ENCODE measurements around the gene EPS8L3. TPM values are rescaled to one million over a fixed set of nuclear protein-coding genes. Genes with fewer than 3 reads are reported as not detected.

EPS8L3 gene
- total and polyA plus RNA-seq, 7 donors, result 1.1 to 212 (median 81.7) TPM; not detected in 2

DNA sequence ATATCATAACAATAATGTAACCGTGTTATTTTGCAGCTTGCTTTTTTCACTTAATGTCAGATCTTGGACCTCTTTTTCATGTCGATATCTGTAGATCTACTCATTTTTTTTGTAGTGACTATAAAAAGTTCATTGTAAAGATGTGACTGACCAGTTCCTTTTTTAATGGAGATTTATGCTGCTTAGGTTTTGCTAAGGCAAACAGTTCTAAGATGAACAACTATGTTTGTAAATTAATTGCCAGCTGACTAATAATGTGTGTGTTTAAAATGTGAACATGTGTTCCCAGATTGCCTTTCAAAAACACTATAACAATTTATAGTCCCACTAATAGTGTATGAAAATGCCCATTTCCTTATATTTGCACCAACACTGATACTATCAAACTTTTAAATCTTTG is 18.1 kb upstream of the EPS8L3 start:
- no peaks in the 10 kb centered on the region for H3K36me3 ChIP-seq
- intact Hi-C loops (cut with DNase I), result no loop called here
- TF ChIP-seq, protein P1, sequence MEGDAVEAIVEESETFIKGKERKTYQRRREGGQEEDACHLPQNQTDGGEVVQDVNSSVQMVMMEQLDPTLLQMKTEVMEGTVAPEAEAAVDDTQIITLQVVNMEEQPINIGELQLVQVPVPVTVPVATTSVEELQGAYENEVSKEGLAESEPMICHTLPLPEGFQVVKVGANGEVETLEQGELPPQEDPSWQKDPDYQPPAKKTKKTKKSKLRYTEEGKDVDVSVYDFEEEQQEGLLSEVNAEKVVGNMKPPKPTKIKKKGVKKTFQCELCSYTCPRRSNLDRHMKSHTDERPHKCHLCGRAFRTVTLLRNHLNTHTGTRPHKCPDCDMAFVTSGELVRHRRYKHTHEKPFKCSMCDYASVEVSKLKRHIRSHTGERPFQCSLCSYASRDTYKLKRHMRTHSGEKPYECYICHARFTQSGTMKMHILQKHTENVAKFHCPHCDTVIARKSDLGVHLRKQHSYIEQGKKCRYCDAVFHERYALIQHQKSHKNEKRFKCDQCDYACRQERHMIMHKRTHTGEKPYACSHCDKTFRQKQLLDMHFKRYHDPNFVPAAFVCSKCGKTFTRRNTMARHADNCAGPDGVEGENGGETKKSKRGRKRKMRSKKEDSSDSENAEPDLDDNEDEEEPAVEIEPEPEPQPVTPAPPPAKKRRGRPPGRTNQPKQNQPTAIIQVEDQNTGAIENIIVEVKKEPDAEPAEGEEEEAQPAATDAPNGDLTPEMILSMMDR (IDR thresholded peaks at IDR 0.05), result no peak
- TF ChIP-seq EP300 (IDR thresholded peaks at IDR 0.05), result no peak
- no peak for TF ChIP-seq POLR2AphosphoS5 (IDR thresholded peaks at IDR 0.05)
- TF ChIP-seq POLR2A (IDR thresholded peaks at IDR 0.05), result no peak
- peaks cover 0 to 21% (median 10%) of the 10 kb centered on the region in 4 donors for H3K4me1 ChIP-seq
- no peak overlapping the region for H3K27ac ChIP-seq
- no peaks in the 10 kb centered on the region for H3K27me3 ChIP-seq
- H3K9me3 ChIP-seq, result no peaks in the 10 kb centered on the region
- DNase-seq, result no peak
- WGBS, 2 donors, result 71 to 87% methylated on average over 2 of the region's 2 CpGs
- H3K4me3 ChIP-seq, result no peak overlapping the region

DNA sequence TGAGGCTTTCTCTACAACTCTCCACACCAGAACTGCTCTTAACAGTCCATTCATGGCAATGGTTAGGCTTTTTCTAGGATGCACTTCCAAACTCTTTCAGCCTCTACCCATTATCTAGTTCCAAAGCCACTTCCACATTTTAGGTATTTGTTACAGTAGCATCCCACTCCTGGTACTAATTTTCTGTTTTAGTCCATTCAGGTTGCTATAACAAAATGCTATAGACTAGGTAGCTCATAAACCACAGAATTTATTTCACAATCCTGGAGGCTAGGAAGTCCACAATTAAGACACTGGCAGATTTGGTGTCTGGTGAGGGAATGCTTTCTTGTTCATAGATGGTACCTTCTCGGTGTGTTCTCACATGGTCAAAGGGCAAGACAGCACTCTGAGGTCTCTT is 17.3 kb upstream of the EPS8L3 start:
- H3K27ac ChIP-seq, result no peak overlapping the region
- H3K4me3 ChIP-seq, result no peak overlapping the region
- 93 to 100% methylated on average over 1 of the region's 1 CpG for WGBS, 2 donors
- no peaks in the 10 kb centered on the region for H3K27me3 ChIP-seq
- no peaks in the 10 kb centered on the region for H3K9me3 ChIP-seq
- intact Hi-C loops (cut with DNase I), result no loop called here
- no peak for TF ChIP-seq POLR2A (IDR thresholded peaks at IDR 0.05)
- no peak for TF ChIP-seq EP300 (IDR thresholded peaks at IDR 0.05)
- TF ChIP-seq, protein P1 (IDR thresholded peaks at IDR 0.05), result no peak
- TF ChIP-seq POLR2AphosphoS5 (IDR thresholded peaks at IDR 0.05), result no peak
- no peak for DNase-seq
- no peaks in the 10 kb centered on the region for H3K36me3 ChIP-seq
- peaks cover 0 to 12% (median 5%) of the 10 kb centered on the region in 4 donors for H3K4me1 ChIP-seq

DNA sequence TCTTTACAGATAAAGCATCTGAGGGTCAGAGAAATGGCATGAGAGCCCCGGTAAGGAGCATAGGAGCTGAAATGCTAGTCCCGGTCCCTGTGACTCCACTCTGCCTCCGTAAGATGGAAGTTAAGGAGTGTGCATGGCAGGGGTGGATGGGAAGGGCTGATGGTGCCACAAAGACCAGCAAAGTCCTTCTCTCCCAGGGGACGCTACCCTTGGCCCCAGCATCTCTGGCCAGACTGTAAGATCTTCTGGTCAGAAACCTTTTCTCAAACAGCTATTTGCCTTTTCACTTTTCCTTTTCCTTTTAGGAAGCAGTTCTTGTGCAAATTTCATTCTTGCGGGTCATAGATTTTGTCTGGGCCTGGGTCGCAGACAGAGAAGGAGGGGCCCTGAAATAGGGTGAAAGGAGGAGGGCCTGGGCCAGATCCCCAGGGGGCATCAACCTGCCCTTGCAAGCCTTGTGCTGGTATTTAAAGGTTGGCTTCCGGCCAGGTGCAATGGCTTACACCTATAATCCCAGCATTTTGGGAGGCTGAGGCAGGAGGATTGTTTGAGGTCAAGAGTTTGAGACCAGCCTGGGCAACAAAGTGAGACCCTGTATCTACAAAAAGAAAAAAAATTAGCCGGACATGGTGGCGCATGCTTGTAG is 14.4 kb upstream of the EPS8L3 start:
- 94% methylated on average over 9 of the region's 9 CpGs for WGBS, 2 donors
- peak; percentile 60 for DNase-seq
- Histone ChIP-seq H3K9me3 (no peaks in the 10 kb centered on the region), H3K4me3 (no peak overlapping the region), H3K4me1 (peaks cover 0 to 17% (median 10%) of the 10 kb centered on the region in 4 donors), H3K36me3 (no peaks in the 10 kb centered on the region), H3K27ac (no peak overlapping the region), H3K27me3 (no peaks in the 10 kb centered on the region)
- TF ChIP-seq, protein P1 (IDR thresholded peaks at IDR 0.05), result no peak
- TF ChIP-seq EP300 (IDR thresholded peaks at IDR 0.05), result no peak
- no peak for TF ChIP-seq POLR2A (IDR thresholded peaks at IDR 0.05)
- no peak for TF ChIP-seq POLR2AphosphoS5 (IDR thresholded peaks at IDR 0.05)
- intact Hi-C loops (cut with DNase I), result loop anchor here (1.0 to 5.0 kb wide), 2 partner anchors 134 to 206 kb away; partner anchors contain the start of genes AHCYL1 and CSF1

DNA sequence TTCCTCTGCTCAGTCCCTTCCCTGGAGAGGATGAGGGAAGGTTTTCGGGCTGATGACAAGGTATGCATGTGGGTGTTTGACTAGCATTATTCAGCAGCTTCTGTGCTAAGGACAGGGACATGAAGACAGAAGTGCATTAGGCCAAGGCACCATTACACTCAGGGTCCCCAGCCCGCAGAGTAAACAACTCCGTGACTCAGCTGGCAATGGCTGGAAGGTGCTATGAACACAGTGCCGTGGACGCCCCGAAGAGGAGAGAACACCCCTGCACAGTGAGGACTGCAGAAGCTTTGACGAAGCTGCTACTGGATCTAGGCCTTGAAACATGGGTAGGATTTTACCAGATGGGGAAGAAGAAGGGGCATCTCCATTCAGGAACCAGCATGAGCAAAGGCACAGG is 13.7 kb upstream of the EPS8L3 start:
- Histone ChIP-seq H3K27me3 (no peaks in the 10 kb centered on the region), H3K9me3 (no peaks in the 10 kb centered on the region), H3K36me3 (no peaks in the 10 kb centered on the region), H3K4me3 (no peak overlapping the region), H3K27ac (peak overlapping the region in 1 of 4 donors; percentile 18), H3K4me1 (peaks cover 0 to 18% (median 9%) of the 10 kb centered on the region in 4 donors)
- 70 to 84% methylated on average over 7 of the region's 7 CpGs for WGBS, 2 donors
- DNase-seq, result peak; percentile 62
- TF ChIP-seq, protein P1 (IDR thresholded peaks at IDR 0.05), result no peak
- no peak for TF ChIP-seq POLR2AphosphoS5 (IDR thresholded peaks at IDR 0.05)
- no peak for TF ChIP-seq EP300 (IDR thresholded peaks at IDR 0.05)
- TF ChIP-seq POLR2A (IDR thresholded peaks at IDR 0.05), result no peak
- intact Hi-C loops (cut with DNase I), result loop anchor here (1.0 to 5.0 kb wide), 2 partner anchors 135 to 207 kb away; partner anchors contain the start of genes AHCYL1 and CSF1

All from sigmoid colon (tissue), 7 donors.